ENCODE data around the gene ANXA3. TPM values are rescaled to one million over a fixed set of nuclear protein-coding genes. Genes with fewer than 3 reads are reported as not detected.

Gene ANXA3
- total RNA-seq, 4 donors from 2014 or later: 14.2 to 49.6 (median 30.4) TPM

GRCh38 chr4:78622253-78622979 is 70.8 kb downstream of the ANXA3 start:
- no peaks in the 10 kb centered on the region for H3K27me3 ChIP-seq
- H3K36me3 ChIP-seq: no peaks in the 10 kb centered on the region
- H3K9me3 ChIP-seq: no peaks in the 10 kb centered on the region
- intact Hi-C loops (cut with DNase I; ENCODE audit: low total_unique reads) (no loop called here), in situ Hi-C loops (cut with MboI; ENCODE audit: low pct_ligation_motif_present in 1 of 4, low pct_unique_long_range_greater_than_20kb in 1 of 4, low sequenced_read_pairs in 3 of 4) (loop anchor here in 1 of 4 donors (25.0 kb wide), 1 partner anchor 240 kb away; no protein-coding TSS in a partner anchor)
- H3K4me3 ChIP-seq: no peak overlapping the region
- H3K27ac ChIP-seq: no peak overlapping the region
- no peak for TF ChIP-seq CTCF (IDR thresholded peaks at IDR 0.05)
- peak in 1 of 3 donors; percentile 45 for TF ChIP-seq POLR2AphosphoS5 (IDR thresholded peaks at IDR 0.05)
- TF ChIP-seq EP300 (IDR thresholded peaks at IDR 0.05; ENCODE audit: low read depth): no peak
- DNase-seq: peak; percentile 32
- 61 to 80% methylated on average over 6 of the region's 6 CpGs for WGBS, 2 donors (ENCODE audit: low coverage in 1 of 2)
- no peaks in the 10 kb centered on the region for H3K4me1 ChIP-seq

- in situ Hi-C loops (cut with MboI; ENCODE audit: low pct_ligation_motif_present in 1 of 4, low pct_unique_long_range_greater_than_20kb in 1 of 4, low sequenced_read_pairs in 3 of 4): loop anchor here in 1 of 4 donors (25.0 kb wide), 1 partner anchor 238 kb away; no protein-coding TSS in a partner anchor
- Histone ChIP-seq H3K27ac (no peak overlapping the region), H3K27me3 (no peaks in the 10 kb centered on the region)
Measured at GRCh38 chr4:78624048-78624447, 72.5 kb downstream of the ANXA3 start.

GRCh38 chr4:78625073-78625472 is 73.5 kb downstream of the ANXA3 start:
- no peaks in the 10 kb centered on the region for H3K27me3 ChIP-seq
- H3K4me1 ChIP-seq: peaks cover 4 to 8% (median 6%) of the 10 kb centered on the region in 4 donors
- intact Hi-C loops (cut with DNase I; ENCODE audit: low total_unique reads): no loop called here
- no peak overlapping the region for H3K27ac ChIP-seq
- 62 to 72% methylated on average over 2 of the region's 2 CpGs for WGBS, 2 donors (ENCODE audit: low coverage in 1 of 2)
- in situ Hi-C loops (cut with MboI; ENCODE audit: low pct_ligation_motif_present in 1 of 4, low pct_unique_long_range_greater_than_20kb in 1 of 4, low sequenced_read_pairs in 3 of 4): no loop called here
- TF ChIP-seq CTCF (IDR thresholded peaks at IDR 0.05) (no peak), POLR2AphosphoS5 (IDR thresholded peaks at IDR 0.05) (no peak), EP300 (IDR thresholded peaks at IDR 0.05; ENCODE audit: low read depth) (no peak), POLR2A (IDR thresholded peaks at IDR 0.05) (no peak)
- no peak for DNase-seq
- no peaks in the 10 kb centered on the region for H3K36me3 ChIP-seq
- no peaks in the 10 kb centered on the region for H3K9me3 ChIP-seq
- H3K4me3 ChIP-seq: no peak overlapping the region

More at GRCh38 chr4:78624048-78624447, 72.5 kb downstream of the ANXA3 start:
- Histone ChIP-seq H3K4me1 (no peaks in the 10 kb centered on the region), H3K36me3 (no peaks in the 10 kb centered on the region), H3K4me3 (no peak overlapping the region), H3K9me3 (no peaks in the 10 kb centered on the region)
- DNase-seq: no peak
- intact Hi-C loops (cut with DNase I; ENCODE audit: low total_unique reads): no loop called here
- 92 to 96% methylated on average over 7 of the region's 7 CpGs for WGBS, 2 donors (ENCODE audit: low coverage in 1 of 2)
- TF ChIP-seq POLR2A (IDR thresholded peaks at IDR 0.05) (no peak), EP300 (IDR thresholded peaks at IDR 0.05; ENCODE audit: low read depth) (no peak)

- intact Hi-C loops (cut with DNase I; ENCODE audit: low total_unique reads): no loop called here
- TF ChIP-seq POLR2AphosphoS5 (IDR thresholded peaks at IDR 0.05): no peak
- TF ChIP-seq POLR2A (IDR thresholded peaks at IDR 0.05): no peak
- TF ChIP-seq EP300 (IDR thresholded peaks at IDR 0.05; ENCODE audit: low read depth): no peak
- no peak for TF ChIP-seq CTCF (IDR thresholded peaks at IDR 0.05)
- Histone ChIP-seq H3K4me3 (no peak overlapping the region), H3K36me3 (no peaks in the 10 kb centered on the region), H3K9me3 (no peaks in the 10 kb centered on the region), H3K4me1 (peaks cover 4 to 19% (median 11%) of the 10 kb centered on the region in 4 donors), H3K27me3 (no peaks in the 10 kb centered on the region), H3K27ac (no peak overlapping the region)
- WGBS, 2 donors (ENCODE audit: low coverage in 1 of 2): 62 to 73% methylated on average over 3 of the region's 3 CpGs
- in situ Hi-C loops (cut with MboI; ENCODE audit: low pct_ligation_motif_present in 1 of 4, low pct_unique_long_range_greater_than_20kb in 1 of 4, low sequenced_read_pairs in 3 of 4): no loop called here
- no peak for DNase-seq
Measured at GRCh38 chr4:78627046-78627965, 75.7 kb downstream of the ANXA3 start.

All from transverse colon (tissue), 4 donors.